ENCODE measurements around the gene NLRP1. TPM values are rescaled to one million over a fixed set of nuclear protein-coding genes. Genes with fewer than 3 reads are reported as not detected.

The NLRP1 gene
- total and polyA plus RNA-seq, 10 of the 15 experiments (the other 5 are each of a cell fraction or from before 2014, with no cell fraction given), result 2.8 to 21.8 (median 11.9) TPM

GRCh38 chr17:5561736-5562571 lies 22.4 kb downstream of the NLRP1 start:
- intact Hi-C loops (cut with micrococcal nuclease; ENCODE audit: unreplicated experiment) (no loop called here), in situ Hi-C loops (cut with MboI) (no loop called here)
- H3K4me3 ChIP-seq, result no peak overlapping the region
- no peak for TF ChIP-seq RUNX3 (IDR thresholded peaks at IDR 0.05; ENCODE audit: low read length)
- TF ChIP-seq MLLT1 (IDR thresholded peaks at IDR 0.05), result no peak
- no peak for TF ChIP-seq POLR2AphosphoS2 (IDR thresholded peaks at IDR 0.05; ENCODE audit: low read depth, low read length)
- no peaks in the 10 kb centered on the region for H3K4me1 ChIP-seq (ENCODE audit: control insufficient read depth, insufficient read depth, low read length)
- RAD21 ChIA-PET (ENCODE audit: unreplicated experiment), result no interaction called here
- WGBS (ENCODE audit: insufficient coverage, insufficient replicate concordance, low lambda C conversion rate, missing lambda C conversion rate), result 96% methylated on average over 14 of the region's 14 CpGs
- FAIRE-seq (no peak), DNase-seq (ENCODE audit: low read depth, low spot score) (no peak), ATAC-seq (no peak)
- no peak overlapping the region for H3K9ac ChIP-seq (ENCODE audit: control insufficient read depth, insufficient read depth, low read length)
- CTCF ChIA-PET, result no interaction called here
- peaks cover 3 to 8% of the 10 kb centered on the region in 2 experiments; a peak in 3 of 4 replicates for H3K36me3 ChIP-seq (ENCODE audit: control insufficient read depth in 2 of 2, insufficient read depth in 2 of 2, low read length in 1 of 2)
- H3K79me2 ChIP-seq (ENCODE audit: control insufficient read depth, insufficient read depth, low read length), result no peaks in the 10 kb centered on the region
- POLR2A ChIA-PET, result interaction anchor here (0.7 kb wide), 1 partner anchor 77 kb away, joined by 5 read pairs; no protein-coding TSS in a partner anchor
- SMC1A ChIA-PET (ENCODE audit: uncharacterized antibody, unreplicated experiment), result interaction anchor here (0.7 kb wide), 1 partner anchor 528 kb away, joined by 4 read pairs; no protein-coding TSS in a partner anchor
- H2AFZ ChIP-seq (ENCODE audit: control insufficient read depth, low read depth, low read length), result no peak overlapping the region
- no TSS peak for BruUV-seq (replicated peaks)
- H3K4me2 ChIP-seq (ENCODE audit: control insufficient read depth, insufficient read depth), result no peak overlapping the region
- H3K9me3 ChIP-seq (replicated peaks; ENCODE audit: control insufficient read depth, insufficient read depth, low read length), result no peaks in the 10 kb centered on the region
- no peak overlapping the region for H3K27ac ChIP-seq (ENCODE audit: control insufficient read depth, insufficient read depth)
- H4K20me1 ChIP-seq (ENCODE audit: control insufficient read depth, insufficient read depth), result no peaks in the 10 kb centered on the region
- no peaks in the 10 kb centered on the region for H3K27me3 ChIP-seq (replicated peaks in 1 of 2; ENCODE audit: control insufficient read depth in 2 of 2, insufficient read depth in 2 of 2, low read length in 1 of 2)

GRCh38 chr17:5560361-5560988 lies 23.8 kb downstream of the NLRP1 start:
- no peaks in the 10 kb centered on the region for H4K20me1 ChIP-seq (ENCODE audit: control insufficient read depth, insufficient read depth)
- 99% methylated on average over 9 of the region's 9 CpGs for WGBS (ENCODE audit: insufficient coverage, insufficient replicate concordance, low lambda C conversion rate, missing lambda C conversion rate)
- ChIA-PET POLR2A (no interaction called here), CTCF (no interaction called here), SMC1A (ENCODE audit: uncharacterized antibody, unreplicated experiment) (no interaction called here), RAD21 (ENCODE audit: unreplicated experiment) (no interaction called here)
- no peak overlapping the region for H2AFZ ChIP-seq (ENCODE audit: control insufficient read depth, low read depth, low read length)
- intact Hi-C loops (cut with micrococcal nuclease; ENCODE audit: unreplicated experiment), result no loop called here
- H3K36me3 ChIP-seq (ENCODE audit: control insufficient read depth in 2 of 2, insufficient read depth in 2 of 2, low read length in 1 of 2), result peaks cover 3 to 8% of the 10 kb centered on the region in 2 experiments; a peak in 3 of 4 replicates
- no peak overlapping the region for H3K4me2 ChIP-seq (ENCODE audit: control insufficient read depth, insufficient read depth)
- FAIRE-seq (no peak), ATAC-seq (no peak), DNase-seq (ENCODE audit: low read depth, low spot score) (no peak)
- no peaks in the 10 kb centered on the region for H3K9me3 ChIP-seq (replicated peaks; ENCODE audit: control insufficient read depth, insufficient read depth, low read length)
- H3K9ac ChIP-seq (ENCODE audit: control insufficient read depth, insufficient read depth, low read length), result no peak overlapping the region
- BruUV-seq (replicated peaks), result no TSS peak
- H3K27me3 ChIP-seq (replicated peaks in 1 of 2; ENCODE audit: control insufficient read depth in 2 of 2, insufficient read depth in 2 of 2, low read length in 1 of 2), result no peaks in the 10 kb centered on the region
- H3K4me3 ChIP-seq, result no peak overlapping the region
- in situ Hi-C loops (cut with MboI), result no loop called here
- no peak overlapping the region for H3K27ac ChIP-seq (ENCODE audit: control insufficient read depth, insufficient read depth)
- no peaks in the 10 kb centered on the region for H3K4me1 ChIP-seq (ENCODE audit: control insufficient read depth, insufficient read depth, low read length)
- no peaks in the 10 kb centered on the region for H3K79me2 ChIP-seq (ENCODE audit: control insufficient read depth, insufficient read depth, low read length)
- no peak for TF ChIP-seq CUX1 (IDR thresholded peaks at IDR 0.05; ENCODE audit: insufficient replicate concordance, low read depth, low read length)
- TF ChIP-seq, protein P1, sequence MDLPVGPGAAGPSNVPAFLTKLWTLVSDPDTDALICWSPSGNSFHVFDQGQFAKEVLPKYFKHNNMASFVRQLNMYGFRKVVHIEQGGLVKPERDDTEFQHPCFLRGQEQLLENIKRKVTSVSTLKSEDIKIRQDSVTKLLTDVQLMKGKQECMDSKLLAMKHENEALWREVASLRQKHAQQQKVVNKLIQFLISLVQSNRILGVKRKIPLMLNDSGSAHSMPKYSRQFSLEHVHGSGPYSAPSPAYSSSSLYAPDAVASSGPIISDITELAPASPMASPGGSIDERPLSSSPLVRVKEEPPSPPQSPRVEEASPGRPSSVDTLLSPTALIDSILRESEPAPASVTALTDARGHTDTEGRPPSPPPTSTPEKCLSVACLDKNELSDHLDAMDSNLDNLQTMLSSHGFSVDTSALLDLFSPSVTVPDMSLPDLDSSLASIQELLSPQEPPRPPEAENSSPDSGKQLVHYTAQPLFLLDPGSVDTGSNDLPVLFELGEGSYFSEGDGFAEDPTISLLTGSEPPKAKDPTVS (IDR thresholded peaks at IDR 0.05; ENCODE audit: low read depth, low read length), result no peak
- no peak for TF ChIP-seq NR2F1 (conservative IDR thresholded peaks at IDR 0.05)
- TF ChIP-seq RUNX3 (IDR thresholded peaks at IDR 0.05; ENCODE audit: low read length), result no peak
